ENCODE data around the gene WNK3. TPM values are rescaled to one million over a fixed set of nuclear protein-coding genes. Genes with fewer than 3 reads are reported as not detected.
A peak's percentile ranks its signal among the peaks of the same experiment; 100 is the strongest.

The WNK3 gene
- total and polyA plus RNA-seq, 2 donors (not counting 3 experiments of a cell fraction or from before 2014, with no cell fraction given): 0.30 to 2.7 TPM

- Histone ChIP-seq H2AFZ (ENCODE audit: low read depth, low read length) (no peak overlapping the region), H3K27ac (ENCODE audit: insufficient read depth, low read depth, low read length) (no peak overlapping the region), H3K4me2 (ENCODE audit: insufficient read depth, low read length) (no peak overlapping the region), H3K36me3 (ENCODE audit: control insufficient read depth in 2 of 2, extremely low read depth in 1 of 2, insufficient read depth in 2 of 2, low read length in 2 of 2) (no peaks in the 10 kb centered on the region), H3K9ac (replicated peaks; ENCODE audit: extremely low read depth, insufficient read depth, low read length) (no peak overlapping the region), H3K27me3 (ENCODE audit: control insufficient read depth in 2 of 2, insufficient read depth in 2 of 2, low read length in 2 of 2) (no peaks in the 10 kb centered on the region), H3K9me3 (replicated peaks; ENCODE audit: control insufficient read depth, insufficient read depth, low read length) (no peaks in the 10 kb centered on the region), H3K4me1 (ENCODE audit: control insufficient read depth, extremely low read depth, insufficient read depth, low read length) (no peaks in the 10 kb centered on the region), H3K79me2 (ENCODE audit: control insufficient read depth, insufficient read depth, low read length) (no peaks in the 10 kb centered on the region), H4K20me1 (replicated peaks; ENCODE audit: control insufficient read depth, extremely low read depth, insufficient read depth, low read length) (no peaks in the 10 kb centered on the region), H3K9me1 (replicated peaks; ENCODE audit: control insufficient read depth, extremely low read depth, insufficient read depth, low read length) (no peaks in the 10 kb centered on the region), H3K4me3 (replicated peaks in 1 of 3; ENCODE audit: insufficient read depth in 1 of 3, low read depth in 1 of 3, low read length in 3 of 3) (no peak overlapping the region)
- FAIRE-seq (peak; percentile 49), DNase-seq (ENCODE audit: low read depth, low spot score) (peak; percentile 18)
- TF ChIP-seq CTCF (IDR thresholded peaks at IDR 0.05; ENCODE audit: extremely low read depth in 1 of 2, insufficient read depth in 1 of 2, low read depth in 1 of 2, low read length in 2 of 2) (peak in 1 of 2 donors; percentile 6), FOS (IDR thresholded peaks at IDR 0.05; ENCODE audit: borderline replicate concordance, insufficient read depth, low read length) (no peak)
- intact Hi-C loops (cut with micrococcal nuclease): loop anchor here (10.0 kb wide), 1 partner anchor 196 kb away; the partner anchor contains the start of gene TSR2
- BruUV-seq (replicated peaks): no TSS peak
- CTCF ChIA-PET: interaction anchor here (2.1 kb wide), 1 partner anchor 191 kb away, joined by 6 read pairs; the partner anchor contains the start of gene TSR2
- dilution Hi-C loops (cut with MboI; ENCODE audit: extremely low pct_ligation_motif_present, low sequenced_read_pairs): no loop called here
- POLR2A ChIA-PET: no interaction called here
Measured at GRCh38 chrX:54248309-54248708, 109.5 kb downstream of the WNK3 start.

- ChIA-PET CTCF (no interaction called here), POLR2A (no interaction called here)
- Histone ChIP-seq H3K79me2 (ENCODE audit: control insufficient read depth, insufficient read depth, low read length) (no peaks in the 10 kb centered on the region), H3K4me2 (ENCODE audit: insufficient read depth, low read length) (no peak overlapping the region), H4K20me1 (replicated peaks; ENCODE audit: control insufficient read depth, extremely low read depth, insufficient read depth, low read length) (no peaks in the 10 kb centered on the region), H3K9me3 (replicated peaks; ENCODE audit: control insufficient read depth, insufficient read depth, low read length) (no peaks in the 10 kb centered on the region), H3K4me3 (replicated peaks in 1 of 3; ENCODE audit: insufficient read depth in 1 of 3, low read depth in 1 of 3, low read length in 3 of 3) (no peak overlapping the region), H3K9ac (replicated peaks; ENCODE audit: extremely low read depth, insufficient read depth, low read length) (no peak overlapping the region), H3K36me3 (ENCODE audit: control insufficient read depth in 2 of 2, extremely low read depth in 1 of 2, insufficient read depth in 2 of 2, low read length in 2 of 2) (no peaks in the 10 kb centered on the region), H2AFZ (ENCODE audit: low read depth, low read length) (no peak overlapping the region), H3K27me3 (ENCODE audit: control insufficient read depth in 2 of 2, insufficient read depth in 2 of 2, low read length in 2 of 2) (no peaks in the 10 kb centered on the region), H3K4me1 (ENCODE audit: control insufficient read depth, extremely low read depth, insufficient read depth, low read length) (no peaks in the 10 kb centered on the region), H3K27ac (ENCODE audit: insufficient read depth, low read depth, low read length) (no peak overlapping the region), H3K9me1 (replicated peaks; ENCODE audit: control insufficient read depth, extremely low read depth, insufficient read depth, low read length) (no peaks in the 10 kb centered on the region)
- DNase-seq (ENCODE audit: low read depth, low spot score) (no peak), FAIRE-seq (no peak)
- BruUV-seq (replicated peaks): no TSS peak
- TF ChIP-seq, protein P1, sequence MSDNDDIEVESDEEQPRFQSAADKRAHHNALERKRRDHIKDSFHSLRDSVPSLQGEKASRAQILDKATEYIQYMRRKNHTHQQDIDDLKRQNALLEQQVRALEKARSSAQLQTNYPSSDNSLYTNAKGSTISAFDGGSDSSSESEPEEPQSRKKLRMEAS (IDR thresholded peaks at IDR 0.05; ENCODE audit: insufficient read depth, insufficient read length): no peak
- no peak for TF ChIP-seq JUN (IDR thresholded peaks at IDR 0.05; ENCODE audit: borderline replicate concordance, insufficient read depth, insufficient read length, low read depth)
- dilution Hi-C loops (cut with MboI; ENCODE audit: extremely low pct_ligation_motif_present, low sequenced_read_pairs): no loop called here
- intact Hi-C loops (cut with micrococcal nuclease): loop anchor here (10.0 kb wide), 1 partner anchor 198 kb away; the partner anchor contains the start of gene TSR2
Measured at GRCh38 chrX:54246866-54247265, 111.0 kb downstream of the WNK3 start.
